SHP77 treated with DMSO at 0.1 percent for 48 hours (cell line): ENCODE results near the gene CHD5.

Experiments used
- DNase-seq: peaks from one replicate; lab custom pipeline; 2025; lab: John Stamatoyannopoulos, UW

Gene CHD5

DNA sequence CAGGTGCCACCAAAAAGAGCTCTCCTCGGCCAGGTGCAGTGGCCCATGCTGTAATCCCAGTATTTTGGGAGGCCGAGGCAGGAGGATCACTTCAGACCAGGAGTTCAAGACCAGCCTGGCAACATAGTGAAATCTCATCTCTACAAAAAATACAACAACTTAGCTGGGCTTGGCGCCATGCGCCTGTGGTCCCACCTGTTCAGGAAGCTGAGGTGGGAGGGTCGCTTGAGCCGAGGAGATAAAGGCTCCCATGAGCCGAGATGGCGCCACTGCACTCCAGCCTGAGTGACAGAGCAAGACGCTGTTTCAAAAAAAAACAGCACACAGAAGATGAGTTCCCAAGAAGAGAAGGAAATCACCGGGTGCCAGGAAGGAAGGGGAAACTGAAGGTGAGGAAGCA, 67.0 kb downstream of the CHD5 start:
- no peak for DNase-seq

DNA sequence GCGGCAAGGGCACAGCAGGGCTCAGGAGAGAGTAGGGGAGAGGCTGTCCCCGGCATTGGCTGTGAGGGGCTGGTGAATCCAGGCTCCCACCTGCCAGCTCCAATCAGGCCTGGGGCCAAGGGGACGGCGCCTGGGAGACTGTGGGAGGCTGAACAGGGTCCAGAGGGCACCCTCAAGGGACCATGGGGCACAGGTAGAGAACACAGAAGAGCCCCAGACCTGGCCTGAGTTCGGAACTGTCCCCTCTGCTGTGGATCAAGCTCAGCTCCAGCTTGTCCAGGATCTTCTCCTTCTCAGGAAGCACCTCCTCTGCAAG, 67.5 kb downstream of the CHD5 start:
- DNase-seq: no peak

GRCh38 chr1:6111991-6112689, 68.0 kb downstream of the CHD5 start:
- DNase-seq: no peak

DNA sequence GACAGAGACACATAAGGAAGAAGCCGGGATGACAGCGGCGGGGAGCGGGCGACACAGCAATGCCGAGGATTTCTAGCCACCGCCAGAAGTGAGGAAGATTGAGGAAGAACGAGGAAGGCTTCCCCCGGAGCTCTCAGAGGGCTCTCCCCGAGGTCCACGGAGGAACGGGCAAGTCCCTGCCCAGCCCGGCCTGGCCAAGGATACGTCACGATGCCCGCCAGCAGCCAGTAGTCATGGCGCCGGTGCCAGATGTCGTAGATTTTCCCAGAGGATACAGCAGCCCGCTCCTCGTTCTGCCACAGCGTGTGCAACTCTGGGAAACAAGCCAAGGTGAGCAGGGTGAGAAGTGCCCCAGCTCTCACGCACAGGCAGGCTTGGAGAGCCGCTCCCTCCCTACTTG, 68.5 kb downstream of the CHD5 start:
- peak; percentile 87 for DNase-seq

GRCh38 chr1:6110326-6110725, 69.8 kb downstream of the CHD5 start:
- DNase-seq: no peak

- DNase-seq: no peak
Measured at GRCh38 chr1:6109688-6110087, 70.4 kb downstream of the CHD5 start.

GRCh38 chr1:6108937-6109614, 71.0 kb downstream of the CHD5 start:
- peak; percentile 15 for DNase-seq

DNA sequence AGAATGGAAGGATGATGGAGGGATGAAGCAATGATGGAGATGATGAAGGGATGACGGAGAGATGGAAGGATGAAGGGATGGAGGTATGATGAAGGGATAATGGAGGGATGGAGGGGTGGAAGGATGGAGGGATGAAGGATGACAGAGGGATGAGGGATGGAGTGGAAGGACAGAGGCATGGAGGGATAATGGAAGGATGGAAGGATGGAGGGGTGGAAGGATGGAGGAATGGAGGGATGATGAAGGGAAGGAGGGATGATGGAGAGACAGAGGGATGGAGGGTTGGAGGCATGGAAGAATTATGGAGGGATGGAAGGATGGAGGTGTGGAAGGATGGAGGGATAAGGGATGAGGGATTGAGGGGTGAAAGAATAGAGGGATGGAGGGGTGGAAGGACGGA, 71.6 kb downstream of the CHD5 start:
- DNase-seq: no peak

- no peak for DNase-seq
Measured at GRCh38 chr1:6107409-6108356, 72.4 kb downstream of the CHD5 start.

DNA sequence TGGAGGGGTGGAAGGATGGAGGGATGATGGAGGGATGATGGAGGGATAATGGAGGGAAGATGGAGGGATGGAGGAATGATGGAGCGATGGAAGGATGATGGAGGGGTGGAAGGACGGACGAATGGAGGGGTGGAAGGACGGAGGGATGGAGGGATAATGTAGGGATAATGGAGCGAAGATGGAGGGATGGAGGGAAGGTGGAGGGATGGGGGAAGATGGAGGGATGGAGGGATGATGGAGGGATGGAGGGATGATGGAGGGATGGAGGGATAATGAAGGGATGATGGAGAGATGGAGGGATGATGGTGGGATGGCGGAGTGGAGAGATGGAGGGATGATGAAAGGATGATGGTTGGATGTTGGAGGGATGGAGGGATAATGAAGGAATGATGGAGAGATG, 73.1 kb downstream of the CHD5 start:
- DNase-seq: no peak

- no peak for DNase-seq
Measured at GRCh38 chr1:6106321-6106731, 73.8 kb downstream of the CHD5 start.

DNA sequence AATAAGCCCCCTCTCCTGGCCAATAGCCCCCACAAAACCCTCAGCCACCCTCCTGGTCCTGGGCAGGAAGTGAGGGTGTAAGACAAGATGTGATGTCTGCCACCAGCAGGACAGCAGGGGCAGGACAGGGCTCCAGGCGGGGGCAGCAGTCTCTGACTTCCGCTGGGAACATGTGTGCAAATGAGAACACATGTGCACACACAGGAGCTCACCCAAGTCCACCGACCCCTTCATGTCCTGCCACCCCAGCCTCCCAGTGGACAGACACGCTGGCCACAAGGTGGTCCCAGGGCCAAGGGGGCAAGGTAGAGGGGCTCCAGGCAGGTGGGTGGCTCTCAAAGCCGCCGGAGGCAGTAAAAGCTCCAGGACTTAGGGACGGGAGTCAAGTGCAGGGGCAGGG, 74.4 kb downstream of the CHD5 start:
- DNase-seq: no peak

DNA sequence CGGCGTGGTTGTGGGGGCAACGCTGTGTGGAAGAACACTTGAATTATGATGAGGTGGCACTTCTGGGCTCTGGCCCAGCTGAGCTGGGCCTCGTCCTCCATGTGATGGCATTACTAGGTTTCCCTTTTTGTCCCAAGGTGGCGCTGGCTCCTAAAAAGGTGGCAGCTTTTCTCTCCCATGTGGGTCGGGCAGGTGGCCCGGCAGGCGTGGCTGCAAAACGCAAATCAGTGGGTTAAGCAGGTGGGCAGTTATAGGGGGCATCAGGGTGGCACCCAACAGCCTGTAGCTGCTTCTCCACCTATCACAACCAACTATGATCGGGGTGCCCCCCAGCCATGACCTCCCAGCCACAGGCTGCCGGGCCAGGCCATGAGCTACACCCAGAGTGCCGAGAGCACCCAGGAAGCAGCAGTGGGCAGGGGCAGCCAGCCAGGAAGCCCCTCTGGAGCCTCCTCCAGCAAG, 74.9 kb downstream of the CHD5 start:
- DNase-seq: no peak

- DNase-seq: no peak
Measured at GRCh38 chr1:6104631-6105030, 75.5 kb downstream of the CHD5 start.

DNA sequence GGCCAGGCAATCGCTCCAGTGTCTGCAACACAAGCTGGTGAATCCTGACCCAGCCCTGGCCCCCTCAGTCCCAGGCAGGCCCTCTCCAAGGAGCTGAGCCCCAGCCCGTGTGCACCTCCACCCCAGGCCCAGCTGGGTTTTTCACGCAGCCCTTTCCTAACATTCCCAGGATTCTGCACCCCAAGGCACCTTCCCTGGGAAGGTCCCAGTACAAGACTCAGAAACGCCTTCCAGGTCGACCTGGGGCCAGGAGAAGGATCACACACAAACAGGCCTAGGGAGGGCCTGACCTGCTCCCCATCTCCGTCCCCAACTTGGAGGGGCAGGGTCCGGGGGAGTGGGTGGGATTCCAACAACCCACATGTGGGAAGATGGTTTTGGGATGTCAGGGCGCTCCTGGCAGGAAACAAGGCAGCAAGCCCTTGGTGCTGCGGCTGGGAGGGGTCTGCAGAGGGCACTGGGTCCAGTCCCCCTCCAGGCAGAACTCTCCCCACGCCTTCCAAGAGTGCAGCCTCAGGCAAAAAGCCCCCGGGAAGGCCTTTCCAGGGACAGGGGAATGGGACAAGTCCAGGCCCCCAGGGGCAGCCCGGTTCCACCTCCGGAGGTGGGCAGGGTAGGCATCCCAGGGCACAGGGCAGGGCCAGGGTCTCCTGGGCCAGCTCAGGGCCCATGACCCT, 76.1 kb downstream of the CHD5 start:
- no peak for DNase-seq

DNA sequence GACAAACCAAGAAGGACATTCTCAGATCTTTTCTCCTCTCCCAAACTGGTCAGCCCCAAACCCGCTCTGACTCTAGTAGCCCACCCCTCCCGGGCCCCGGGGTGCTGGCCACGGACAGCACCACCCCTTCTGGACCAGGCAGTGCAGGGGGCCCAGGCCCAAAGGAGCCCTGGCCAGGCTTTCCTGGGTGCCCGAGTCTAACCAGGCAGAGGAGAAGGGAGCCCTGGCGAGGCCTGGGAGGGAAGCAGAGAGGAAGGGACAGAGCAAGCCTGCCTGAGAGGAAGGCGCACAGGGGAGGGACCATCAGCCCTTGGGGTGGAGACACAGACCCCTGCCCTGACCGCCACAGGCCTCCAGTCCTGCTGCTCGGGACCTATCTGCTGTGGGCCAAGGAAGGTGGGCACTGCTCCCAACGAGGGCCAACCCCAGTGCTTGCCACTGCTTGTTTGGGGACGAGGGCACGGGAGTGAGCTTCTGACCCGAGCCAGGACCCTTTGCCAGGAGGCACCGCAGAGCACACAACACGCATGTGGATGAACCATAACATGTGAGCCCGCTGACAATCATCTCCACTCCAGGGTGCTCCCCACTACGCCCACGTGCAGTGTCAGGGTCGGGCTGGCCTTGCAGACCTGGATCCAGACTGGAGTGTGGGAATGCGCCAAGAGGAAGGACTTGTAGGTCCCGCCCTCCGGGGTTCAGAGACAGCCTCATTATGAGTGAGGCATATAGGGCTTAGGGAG, 76.8 kb downstream of the CHD5 start:
- no peak for DNase-seq

- no peak for DNase-seq
Measured at GRCh38 chr1:6102532-6102845, 77.6 kb downstream of the CHD5 start.

- no peak for DNase-seq
Measured at GRCh38 chr1:6101826-6102531, 78.1 kb downstream of the CHD5 start.

DNA sequence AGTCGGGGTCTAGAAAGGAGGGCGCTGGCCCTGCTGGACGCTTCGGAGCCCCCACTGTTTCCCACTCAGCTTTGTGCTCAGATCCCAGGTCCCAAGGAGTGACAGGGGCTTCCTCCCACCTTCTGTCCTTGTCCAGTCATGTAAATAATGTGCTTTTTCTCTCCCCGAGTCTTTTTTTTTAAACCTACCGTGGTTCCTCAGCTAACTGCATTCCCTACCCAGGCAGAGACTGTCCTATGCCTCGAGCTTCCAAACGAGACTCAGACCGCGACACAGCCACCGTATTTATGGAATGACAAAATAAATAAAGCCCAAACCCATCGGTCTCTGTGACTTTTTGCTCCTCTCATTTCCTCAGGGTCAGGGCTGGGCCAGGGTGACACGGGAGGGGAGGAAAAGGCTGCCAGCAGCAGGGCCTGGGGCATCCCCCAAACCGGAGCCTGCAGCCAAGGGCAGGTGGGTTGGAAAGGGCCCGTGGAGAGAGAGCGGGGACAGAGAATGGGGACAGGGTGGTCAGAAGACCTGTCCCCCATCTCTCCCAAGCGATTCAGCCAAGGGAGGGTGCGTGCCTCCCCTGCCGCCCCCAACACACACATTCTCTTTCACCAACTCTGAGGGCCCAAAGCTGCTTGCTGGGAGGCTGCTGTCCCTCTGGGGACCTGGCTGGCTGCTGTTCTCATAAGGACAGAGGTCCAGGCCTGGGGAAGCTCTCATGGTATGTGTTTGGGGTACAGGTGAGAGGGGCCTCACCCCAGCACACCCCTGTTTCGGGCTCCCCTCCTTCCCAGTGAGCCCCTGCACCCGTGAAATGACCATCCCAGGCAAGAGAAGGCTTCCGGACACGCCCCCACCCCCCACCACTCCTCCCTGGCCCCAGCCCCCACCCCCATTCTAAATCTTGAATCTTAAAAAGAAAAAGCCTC, 79.0 kb downstream of the CHD5 start:
- no peak for DNase-seq
